GM21515 (cell line): Measurements from ENCODE around the gene RPS4Y1.
"Not testable (repeated sequence)": the region's sequence is repeated elsewhere in the genome, so short reads cannot be mapped to it uniquely, and the experiment has no call there.

Source experiments
- ATAC-seq: cut with Tn5 transposase; IDR thresholded peaks from one replicate; pipeline ENCODE4 v1.9.1; 2021; ENCODE audit not compliant: unreplicated experiment

Gene RPS4Y1

GRCh38 chrY:2841471-2841893, at the start of gene RPS4Y1:
Gene RPS4Y1 (plus strand): TSS chrY:2841602. CDS start chrY:2841625, 23 bp downstream.
- peak; percentile 84 for ATAC-seq

- ATAC-seq: no peak
Observed at GRCh38 chrY:2796977-2797523, 44.4 kb upstream of the RPS4Y1 start.

GRCh38 chrY:2797991-2798390, 43.4 kb upstream of the RPS4Y1 start:
- ATAC-seq: no peak

- ATAC-seq: no peak
Observed at GRCh38 chrY:2800246-2800645, 41.2 kb upstream of the RPS4Y1 start.

GRCh38 chrY:2817146-2817896, 24.1 kb upstream of the RPS4Y1 start:
- ATAC-seq: not testable (repeated sequence)

- no peak for ATAC-seq
Observed at GRCh38 chrY:2824471-2824870, 16.9 kb upstream of the RPS4Y1 start.

- no peak for ATAC-seq
Observed at GRCh38 chrY:2828497-2828896, 12.9 kb upstream of the RPS4Y1 start.

- no peak for ATAC-seq
Observed at GRCh38 chrY:2835230-2835629, 6.2 kb upstream of the RPS4Y1 start.

- no peak for ATAC-seq
Observed at GRCh38 chrY:2837078-2837477, 4.3 kb upstream of the RPS4Y1 start.

GRCh38 chrY:2837932-2838331, 3.5 kb upstream of the RPS4Y1 start:
- ATAC-seq: no peak

- no peak for ATAC-seq
Observed at GRCh38 chrY:2846791-2847190, 5.4 kb downstream of the RPS4Y1 start.

GRCh38 chrY:2848384-2848783, 7.0 kb downstream of the RPS4Y1 start:
- no peak for ATAC-seq

GRCh38 chrY:2849368-2849767, 8.0 kb downstream of the RPS4Y1 start:
- ATAC-seq: no peak

GRCh38 chrY:2854145-2854774, 12.9 kb downstream of the RPS4Y1 start:
- no peak for ATAC-seq

- ATAC-seq: no peak
Observed at GRCh38 chrY:2857068-2857467, 15.7 kb downstream of the RPS4Y1 start.

GRCh38 chrY:2857686-2858085, 16.3 kb downstream of the RPS4Y1 start:
- no peak for ATAC-seq

- no peak for ATAC-seq
Observed at GRCh38 chrY:2859782-2860181, 18.4 kb downstream of the RPS4Y1 start.

GRCh38 chrY:2860511-2860910, 19.1 kb downstream of the RPS4Y1 start:
- ATAC-seq: no peak

GRCh38 chrY:2866581-2866980, 25.2 kb downstream of the RPS4Y1 start:
- ATAC-seq: no peak

GRCh38 chrY:2867469-2867868, 26.1 kb downstream of the RPS4Y1 start:
- ATAC-seq: no peak

- ATAC-seq: no peak
Observed at GRCh38 chrY:2868035-2868607, 26.7 kb downstream of the RPS4Y1 start.

- ATAC-seq: not testable (repeated sequence)
Observed at GRCh38 chrY:2872234-2872633, 30.8 kb downstream of the RPS4Y1 start.
